ENCODE data around the gene C11orf68.

Gene C11orf68

DNA sequence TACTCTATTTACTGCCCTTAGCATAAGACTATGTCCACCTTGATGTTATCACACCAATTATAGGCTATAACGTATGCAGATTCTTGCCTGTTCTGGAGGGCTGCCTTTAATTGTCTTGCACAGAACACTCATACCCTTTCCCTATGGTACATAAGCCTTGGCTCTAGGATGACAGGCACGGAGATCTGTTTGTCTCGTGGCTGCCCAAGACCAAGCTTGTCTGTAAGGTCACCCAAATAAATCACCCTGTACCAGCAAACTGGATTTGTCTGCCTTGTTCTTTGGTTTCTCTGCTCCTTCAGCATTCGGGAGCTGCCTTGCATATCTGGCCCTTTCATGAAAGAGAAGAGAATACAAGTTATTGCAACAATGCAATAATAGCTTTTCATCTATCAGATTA, 18.9 kb upstream of the C11orf68 start:
- H3K27me3 ChIP-seq (ENCODE audit: insufficient read depth, poor library complexity, severe bottlenecking), result no peaks in the 10 kb centered on the region
- H3K4me3 ChIP-seq (replicated peaks; ENCODE audit: insufficient read depth, low read length), result no peak overlapping the region
- DNase-seq (ENCODE audit: low read depth in 1 of 2, low spot score in 1 of 2), result no peak
- TF ChIP-seq, protein P1, sequence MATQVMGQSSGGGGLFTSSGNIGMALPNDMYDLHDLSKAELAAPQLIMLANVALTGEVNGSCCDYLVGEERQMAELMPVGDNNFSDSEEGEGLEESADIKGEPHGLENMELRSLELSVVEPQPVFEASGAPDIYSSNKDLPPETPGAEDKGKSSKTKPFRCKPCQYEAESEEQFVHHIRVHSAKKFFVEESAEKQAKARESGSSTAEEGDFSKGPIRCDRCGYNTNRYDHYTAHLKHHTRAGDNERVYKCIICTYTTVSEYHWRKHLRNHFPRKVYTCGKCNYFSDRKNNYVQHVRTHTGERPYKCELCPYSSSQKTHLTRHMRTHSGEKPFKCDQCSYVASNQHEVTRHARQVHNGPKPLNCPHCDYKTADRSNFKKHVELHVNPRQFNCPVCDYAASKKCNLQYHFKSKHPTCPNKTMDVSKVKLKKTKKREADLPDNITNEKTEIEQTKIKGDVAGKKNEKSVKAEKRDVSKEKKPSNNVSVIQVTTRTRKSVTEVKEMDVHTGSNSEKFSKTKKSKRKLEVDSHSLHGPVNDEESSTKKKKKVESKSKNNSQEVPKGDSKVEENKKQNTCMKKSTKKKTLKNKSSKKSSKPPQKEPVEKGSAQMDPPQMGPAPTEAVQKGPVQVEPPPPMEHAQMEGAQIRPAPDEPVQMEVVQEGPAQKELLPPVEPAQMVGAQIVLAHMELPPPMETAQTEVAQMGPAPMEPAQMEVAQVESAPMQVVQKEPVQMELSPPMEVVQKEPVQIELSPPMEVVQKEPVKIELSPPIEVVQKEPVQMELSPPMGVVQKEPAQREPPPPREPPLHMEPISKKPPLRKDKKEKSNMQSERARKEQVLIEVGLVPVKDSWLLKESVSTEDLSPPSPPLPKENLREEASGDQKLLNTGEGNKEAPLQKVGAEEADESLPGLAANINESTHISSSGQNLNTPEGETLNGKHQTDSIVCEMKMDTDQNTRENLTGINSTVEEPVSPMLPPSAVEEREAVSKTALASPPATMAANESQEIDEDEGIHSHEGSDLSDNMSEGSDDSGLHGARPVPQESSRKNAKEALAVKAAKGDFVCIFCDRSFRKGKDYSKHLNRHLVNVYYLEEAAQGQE (IDR thresholded peaks at IDR 0.05; ENCODE audit: insufficient replicate concordance, low read depth), result no peak
- TF ChIP-seq POLR2AphosphoS5 (IDR thresholded peaks at IDR 0.05; ENCODE audit: low read depth) (no peak), CTCF (IDR thresholded peaks at IDR 0.05; ENCODE audit: insufficient read depth, low read length) (no peak), GABPA (IDR thresholded peaks at IDR 0.05; ENCODE audit: low read depth) (no peak), SPI1 (IDR thresholded peaks at IDR 0.05; ENCODE audit: borderline replicate concordance, low read depth) (no peak)
- no peak overlapping the region for H3K27ac ChIP-seq (replicated peaks)

GRCh38 chr11:65934014-65934413, 15.2 kb upstream of the C11orf68 start:
- H3K27ac ChIP-seq (replicated peaks), result no peak overlapping the region
- TF ChIP-seq CTCF (IDR thresholded peaks at IDR 0.05; ENCODE audit: insufficient read depth, low read length) (no peak), SPI1 (IDR thresholded peaks at IDR 0.05; ENCODE audit: borderline replicate concordance, low read depth) (no peak), GABPA (IDR thresholded peaks at IDR 0.05; ENCODE audit: low read depth) (no peak), POLR2AphosphoS5 (IDR thresholded peaks at IDR 0.05; ENCODE audit: low read depth) (no peak)
- TF ChIP-seq, protein P1 (IDR thresholded peaks at IDR 0.05; ENCODE audit: insufficient replicate concordance, low read depth), result no peak
- no peak for DNase-seq (ENCODE audit: low read depth in 1 of 2, low spot score in 1 of 2)
- no peaks in the 10 kb centered on the region for H3K27me3 ChIP-seq (ENCODE audit: insufficient read depth, poor library complexity, severe bottlenecking)
- H3K4me3 ChIP-seq (replicated peaks; ENCODE audit: insufficient read depth, low read length), result no peak overlapping the region

DNA sequence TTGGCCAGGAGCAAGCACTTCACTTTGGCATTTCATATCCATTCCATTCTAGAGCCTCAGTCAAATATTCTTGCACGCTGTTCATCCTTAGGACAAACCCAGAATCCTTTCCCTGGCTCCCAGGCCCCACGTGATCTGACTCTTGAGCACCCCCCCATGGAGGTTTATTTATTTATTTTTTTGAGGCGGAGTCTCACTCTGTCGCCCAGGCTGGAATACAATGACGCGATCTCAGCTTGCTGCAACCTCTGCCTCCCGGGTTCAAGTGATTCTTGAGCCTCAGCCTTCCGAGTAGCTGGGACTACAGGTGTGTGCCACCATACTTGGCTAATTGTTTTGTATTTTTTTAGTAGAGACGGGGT, 13.7 kb upstream of the C11orf68 start:
- no peak for DNase-seq (ENCODE audit: low read depth in 1 of 2, low spot score in 1 of 2)
- Histone ChIP-seq H3K4me3 (replicated peaks; ENCODE audit: insufficient read depth, low read length) (no peak overlapping the region), H3K27ac (replicated peaks) (no peak overlapping the region), H3K27me3 (ENCODE audit: insufficient read depth, poor library complexity, severe bottlenecking) (no peaks in the 10 kb centered on the region)
- TF ChIP-seq CTCF (IDR thresholded peaks at IDR 0.05; ENCODE audit: insufficient read depth, low read length) (no peak), GABPA (IDR thresholded peaks at IDR 0.05; ENCODE audit: low read depth) (no peak), SPI1 (IDR thresholded peaks at IDR 0.05; ENCODE audit: borderline replicate concordance, low read depth) (no peak), POLR2AphosphoS5 (IDR thresholded peaks at IDR 0.05; ENCODE audit: low read depth) (no peak)
- TF ChIP-seq, protein P1 (IDR thresholded peaks at IDR 0.05; ENCODE audit: insufficient replicate concordance, low read depth), result no peak

Measured in HL-60 (cell line).